GM18909 (cell line): ENCODE data around the gene SLC38A10.

Experiments
- ATAC-seq: cut with Tn5 transposase; IDR thresholded peaks from one replicate; pipeline ENCODE4 v1.9.1; 2021; ENCODE audit warnings: mild to moderate bottlenecking; ENCODE audit not compliant: unreplicated experiment, poor library complexity

Gene SLC38A10

DNA sequence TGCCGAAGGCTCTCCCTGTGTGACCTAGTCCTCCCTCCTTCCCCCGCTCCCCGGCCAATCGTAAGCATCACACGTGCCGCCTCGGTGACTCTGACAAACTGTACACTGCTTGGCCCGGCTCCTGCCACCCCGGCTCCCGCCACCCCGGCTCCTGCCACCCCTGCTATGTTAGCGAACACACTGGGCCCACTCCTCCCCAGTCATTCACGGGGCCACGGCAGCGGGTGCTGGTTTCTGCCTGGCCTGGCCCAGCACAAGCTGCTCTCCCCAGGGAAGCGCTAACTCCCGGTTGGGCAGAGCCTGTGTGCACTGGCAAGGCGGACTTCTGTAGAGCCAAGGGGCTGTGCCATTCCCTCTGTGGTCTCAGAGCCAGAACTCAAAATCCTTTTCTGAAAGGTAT, 34.0 kb downstream of the SLC38A10 start:
- no peak for ATAC-seq

GRCh38 chr17:81260641-81261040, 34.5 kb downstream of the SLC38A10 start:
- no peak for ATAC-seq

GRCh38 chr17:81260171-81260570, 34.9 kb downstream of the SLC38A10 start:
- no peak for ATAC-seq

- ATAC-seq, result no peak
Observed at GRCh38 chr17:81259058-81259605, 36.0 kb downstream of the SLC38A10 start.

- ATAC-seq, result no peak
Observed at GRCh38 chr17:81258292-81258691, 36.8 kb downstream of the SLC38A10 start.

GRCh38 chr17:81257533-81257932, 37.6 kb downstream of the SLC38A10 start:
- ATAC-seq, result no peak

- no peak for ATAC-seq
Observed at GRCh38 chr17:81256616-81257015, 38.5 kb downstream of the SLC38A10 start.

GRCh38 chr17:81254955-81255717, 40.0 kb downstream of the SLC38A10 start:
- no peak for ATAC-seq

DNA sequence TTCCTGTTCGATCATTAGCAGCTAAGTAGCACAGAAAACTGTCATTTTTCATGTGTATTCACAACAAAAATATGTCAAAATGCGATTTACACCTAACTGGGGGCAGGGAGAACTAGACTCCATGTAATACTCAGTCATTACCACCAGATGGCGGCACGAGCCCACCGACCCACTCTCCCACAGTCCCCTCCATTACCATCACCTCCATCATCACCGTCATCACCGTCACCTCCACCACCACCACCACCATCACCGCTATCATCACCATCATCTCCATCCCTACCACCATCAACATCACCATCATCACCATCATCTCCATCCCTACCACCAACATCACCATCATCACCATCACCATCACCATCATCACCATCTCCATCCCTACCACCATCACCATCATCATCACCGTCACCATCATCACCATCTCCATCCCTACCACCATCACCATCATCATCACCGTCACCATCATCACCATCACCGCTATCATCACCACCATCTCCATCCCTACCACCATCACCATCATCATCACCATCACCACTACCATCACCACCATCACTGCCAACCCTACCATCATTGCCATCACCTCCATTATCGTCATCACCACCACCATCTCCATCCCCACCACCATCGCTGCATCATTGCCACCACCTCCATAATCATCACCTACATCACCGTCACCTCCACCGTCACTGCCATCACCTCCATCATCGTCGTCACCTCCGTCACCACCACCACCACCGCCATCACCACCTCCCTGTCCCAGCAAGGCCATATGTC, 41.6 kb downstream of the SLC38A10 start:
- no peak for ATAC-seq

DNA sequence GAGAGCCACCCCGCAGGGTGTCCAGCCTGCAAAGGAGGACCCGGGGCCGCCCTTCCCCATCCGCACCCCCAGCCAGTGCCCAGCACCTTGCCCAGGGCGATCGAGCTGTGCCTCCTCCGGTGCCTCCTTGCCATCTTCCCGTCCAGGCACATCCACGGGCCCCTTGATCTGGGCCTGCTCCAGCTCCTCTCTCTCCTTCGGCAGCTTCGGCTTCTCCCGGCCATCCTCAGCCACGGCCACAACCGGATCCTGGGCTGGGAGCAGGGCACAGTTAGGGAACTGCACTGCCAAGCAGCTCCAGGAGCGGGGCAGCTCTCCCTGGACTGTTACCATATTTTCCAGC, 42.1 kb downstream of the SLC38A10 start:
- no peak for ATAC-seq

DNA sequence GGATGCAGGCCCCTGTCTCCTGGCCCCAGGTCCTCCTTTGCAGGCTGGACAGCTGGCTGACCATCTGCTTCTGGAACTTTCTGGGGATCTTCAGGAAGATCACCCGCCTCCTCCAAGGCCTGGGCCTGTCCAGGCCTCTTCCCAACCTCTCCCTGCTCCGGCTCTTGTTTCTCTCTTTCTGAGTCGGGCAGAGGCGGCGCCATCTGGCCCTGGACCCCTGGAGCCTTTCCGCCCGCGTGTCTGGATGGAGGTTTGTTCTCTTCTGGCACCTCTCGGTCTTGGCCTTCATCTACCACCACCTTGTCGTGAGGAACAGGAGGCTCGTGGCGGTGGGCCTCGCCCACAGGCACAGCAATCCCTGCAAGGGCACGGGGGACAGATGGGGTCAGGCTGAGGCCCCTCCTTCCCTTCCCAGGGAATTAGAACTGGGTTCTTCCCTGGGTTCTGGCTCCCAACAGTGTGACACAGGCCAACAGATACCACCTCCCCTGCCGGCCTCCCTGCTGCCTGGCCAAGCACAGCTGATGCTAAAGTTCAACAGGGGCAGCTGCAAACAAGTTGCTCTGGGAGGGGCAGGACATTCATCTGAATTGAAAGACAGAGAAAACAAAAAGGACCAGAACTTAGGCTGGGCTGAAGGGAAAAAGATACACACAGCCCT, 42.7 kb downstream of the SLC38A10 start:
- no peak for ATAC-seq

DNA sequence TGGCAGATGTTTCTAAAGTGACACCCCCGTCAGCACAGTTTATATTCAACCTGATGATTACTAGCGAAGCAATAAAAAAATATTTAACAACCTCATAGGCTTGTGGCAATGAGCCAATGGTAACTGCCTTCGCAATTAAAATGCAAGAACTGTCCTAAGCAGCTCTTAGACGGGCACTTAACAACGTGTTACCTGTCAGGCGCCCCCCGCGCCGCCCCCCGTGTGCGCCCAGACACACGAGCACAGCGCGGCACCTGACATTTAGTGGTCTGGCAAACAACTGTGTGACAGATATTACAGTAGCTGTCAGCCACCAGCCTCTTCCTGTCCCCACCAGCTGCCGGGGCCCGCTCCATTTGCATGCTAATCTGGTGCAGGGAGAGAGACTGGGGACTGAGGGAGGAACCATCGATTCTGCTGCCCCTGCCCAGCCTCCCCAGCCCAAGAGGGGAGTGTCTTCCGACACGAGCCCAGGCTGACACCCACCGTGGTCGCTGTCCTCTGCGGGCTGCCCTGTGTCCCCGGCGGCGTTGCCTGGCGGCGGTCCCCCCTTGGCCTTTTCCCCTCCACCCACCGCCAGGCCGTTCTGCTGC, 43.3 kb downstream of the SLC38A10 start:
- no peak for ATAC-seq

DNA sequence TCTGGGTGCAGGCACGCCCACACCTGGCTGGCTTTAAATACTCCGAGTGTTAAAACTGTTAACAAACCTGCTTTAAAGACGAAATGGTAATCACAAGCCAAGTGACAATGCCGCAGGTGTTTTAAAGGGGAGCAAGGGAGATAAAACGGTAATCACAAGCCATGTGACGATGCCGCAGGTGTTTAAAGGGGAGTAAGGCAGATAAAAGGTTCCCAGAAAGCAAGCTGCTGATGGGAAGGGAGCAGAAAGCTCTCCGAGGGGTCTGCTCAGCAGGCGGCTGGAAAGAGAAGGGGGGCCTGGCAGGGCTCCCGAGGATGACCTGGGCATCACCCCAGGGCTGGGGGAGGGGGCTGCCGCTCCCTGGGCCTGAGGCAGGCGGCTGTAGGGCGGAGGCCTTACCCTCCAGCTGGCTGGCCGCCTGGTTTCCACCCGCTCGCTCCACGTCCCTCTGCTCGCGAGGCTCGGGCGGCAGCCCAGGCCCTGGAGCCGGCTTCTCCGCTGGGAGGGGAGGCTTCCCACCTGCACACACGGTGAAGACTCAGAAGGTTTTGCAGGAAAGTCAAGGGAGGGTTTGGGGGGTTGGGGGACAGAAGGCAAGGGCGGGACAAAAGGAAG, 43.9 kb downstream of the SLC38A10 start:
- no peak for ATAC-seq

- ATAC-seq, result no peak
Observed at GRCh38 chr17:81250286-81251093, 44.6 kb downstream of the SLC38A10 start.

- ATAC-seq, result no peak
Observed at GRCh38 chr17:81249223-81250040, 45.7 kb downstream of the SLC38A10 start.

DNA sequence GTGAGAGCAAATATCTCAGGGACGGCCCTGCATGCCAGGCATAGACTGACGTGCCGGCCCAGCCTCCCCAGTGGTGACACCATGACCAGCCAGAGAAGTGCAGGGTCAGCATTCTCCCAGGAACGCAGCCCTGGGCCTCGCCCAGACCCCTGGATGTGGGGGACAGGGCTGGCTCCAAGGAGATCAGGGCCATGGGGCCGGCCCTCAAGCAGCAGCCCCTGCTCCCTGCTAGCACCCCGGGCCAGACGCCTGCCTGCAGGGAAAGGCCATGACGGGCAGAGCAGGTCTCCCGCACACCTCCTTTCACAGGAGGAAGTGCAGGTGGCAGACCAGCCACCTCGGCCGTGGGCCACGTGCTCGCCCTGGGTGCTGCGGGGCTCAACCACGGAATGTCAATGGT, 46.5 kb downstream of the SLC38A10 start:
- ATAC-seq, result no peak

DNA sequence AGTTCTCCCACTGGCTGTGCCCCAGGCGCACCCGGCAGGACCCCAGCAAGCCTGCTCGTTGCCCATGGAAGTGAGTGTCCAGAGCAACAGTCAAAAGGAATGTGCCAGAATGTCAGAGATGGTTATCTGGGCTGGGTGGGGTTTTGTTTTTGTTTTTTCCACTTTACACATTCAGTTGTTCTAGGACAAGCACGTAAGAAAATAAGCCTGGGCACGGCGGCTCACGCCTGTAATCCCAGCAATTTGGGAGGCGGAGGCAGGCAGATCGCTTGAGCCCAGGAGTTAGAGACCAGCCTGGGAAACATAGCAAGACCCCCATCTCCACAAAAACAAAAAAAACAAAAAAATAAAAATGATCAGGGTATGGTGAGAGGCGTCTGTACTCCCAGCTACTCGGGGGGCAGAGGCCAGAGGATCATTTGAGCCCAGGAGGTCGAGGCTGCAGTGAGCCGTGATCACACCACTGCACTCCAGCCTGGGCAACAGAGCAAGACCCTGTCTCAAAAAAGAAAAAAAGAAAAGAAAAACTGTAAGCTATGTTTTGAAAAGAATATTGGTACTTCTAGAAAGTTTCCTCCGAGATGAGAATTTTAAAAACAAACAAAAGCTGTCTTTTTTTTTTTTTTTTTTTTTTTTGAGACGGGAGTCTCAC, 47.6 kb downstream of the SLC38A10 start:
- no peak for ATAC-seq

DNA sequence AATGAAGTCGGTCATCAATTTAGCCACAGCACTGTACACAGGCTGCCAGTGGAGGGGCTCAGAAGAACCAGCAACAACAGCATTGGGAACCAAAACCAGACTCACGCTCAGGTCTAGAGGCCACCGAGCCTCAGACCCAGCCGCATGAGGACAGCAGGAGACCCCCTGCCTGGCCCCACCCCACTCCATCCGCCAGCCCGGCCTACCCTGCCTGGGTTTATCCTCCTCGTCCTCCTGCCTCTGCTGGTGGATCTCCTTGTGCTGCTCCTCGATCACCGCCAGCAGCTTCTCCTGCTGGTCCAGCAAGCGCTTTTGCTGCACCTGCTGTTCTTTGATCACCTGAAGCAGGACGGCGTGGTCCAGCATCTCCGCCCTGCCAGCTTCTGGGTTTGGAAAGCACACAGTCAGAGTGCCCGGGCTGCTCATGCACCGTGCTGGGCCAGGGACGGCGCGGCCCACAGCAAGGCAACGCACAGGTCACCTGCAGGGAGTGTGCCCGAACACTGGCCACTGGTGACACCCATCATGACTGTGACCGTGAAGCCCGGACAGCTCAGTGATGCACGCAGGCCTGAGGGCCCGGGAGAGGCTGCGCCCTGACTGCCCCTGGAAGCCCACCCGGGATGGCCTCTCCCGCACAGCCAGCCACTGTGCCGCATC, 48.3 kb downstream of the SLC38A10 start:
- ATAC-seq, result no peak
